T-helper 2 cell treated with Interferon-gamma antibody and Interleukin-4, amounts not matched to agents 100 ng/mL and 5 ng/mL, for 36 hours (primary cell): ENCODE results near the gene ANKZF1. TPM values are rescaled to one million over a fixed set of nuclear protein-coding genes. Genes with fewer than 3 reads are reported as not detected.

Experiments
- intact Hi-C: fragments of 100-400 bp; cut with micrococcal nuclease; formaldehyde crosslinking; loops from one replicate; pipeline ENCODE4 v1.15.1; 2023
- total RNA-seq: library from RNA; stranded (reverse); gene quantifications from 2 replicates; pipeline ENCODE4 v1.2.3, GENCODE V29; 2022

The ANKZF1 gene
- total RNA-seq, 1 donor from 2014 or later: 80.1 TPM

DNA sequence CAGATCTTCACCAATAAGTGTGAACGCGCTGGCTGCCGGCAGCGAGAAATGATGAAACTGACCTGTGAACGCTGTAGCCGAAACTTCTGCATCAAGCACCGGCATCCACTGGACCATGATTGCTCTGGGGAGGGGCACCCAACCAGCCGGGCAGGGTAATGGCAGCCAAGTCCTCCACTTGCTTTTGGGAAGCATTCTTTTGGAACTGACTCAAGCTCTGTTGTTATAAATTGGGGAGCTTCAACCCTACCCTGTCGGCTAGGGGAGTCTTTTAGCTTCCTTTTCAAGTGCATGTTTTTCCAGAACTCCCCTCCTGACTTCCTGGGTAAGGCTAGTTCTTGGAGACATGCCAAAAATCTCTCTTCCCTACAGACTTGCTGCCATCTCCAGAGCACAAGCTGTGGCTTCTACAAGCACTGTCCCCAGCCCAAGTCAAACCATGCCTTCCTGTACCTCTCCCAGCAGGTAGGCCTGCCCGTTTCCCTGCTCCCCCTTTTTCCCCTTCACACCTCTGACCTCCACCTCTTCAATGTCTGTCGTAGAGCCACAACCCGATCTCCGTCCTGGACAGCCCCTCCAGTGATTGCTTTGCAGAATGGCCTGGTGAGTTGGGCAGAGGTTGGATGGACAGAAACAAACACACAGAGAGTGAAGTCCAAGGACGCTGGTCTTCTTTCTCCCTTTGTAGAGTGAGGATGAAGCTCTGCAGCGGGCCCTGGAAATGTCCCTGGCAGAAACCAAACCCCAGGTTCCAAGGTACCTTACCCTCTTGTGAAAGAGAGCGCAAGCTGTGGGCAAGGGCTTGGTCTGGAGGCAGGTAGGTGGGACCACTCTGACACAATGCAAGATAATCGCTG lies 21.5 kb upstream of the ANKZF1 start:
- intact Hi-C loops: loop anchor here (5.0 kb wide), 2 partner anchors 151 to 536 kb away; partner anchors contain the start of genes RNF25 and STK36

DNA sequence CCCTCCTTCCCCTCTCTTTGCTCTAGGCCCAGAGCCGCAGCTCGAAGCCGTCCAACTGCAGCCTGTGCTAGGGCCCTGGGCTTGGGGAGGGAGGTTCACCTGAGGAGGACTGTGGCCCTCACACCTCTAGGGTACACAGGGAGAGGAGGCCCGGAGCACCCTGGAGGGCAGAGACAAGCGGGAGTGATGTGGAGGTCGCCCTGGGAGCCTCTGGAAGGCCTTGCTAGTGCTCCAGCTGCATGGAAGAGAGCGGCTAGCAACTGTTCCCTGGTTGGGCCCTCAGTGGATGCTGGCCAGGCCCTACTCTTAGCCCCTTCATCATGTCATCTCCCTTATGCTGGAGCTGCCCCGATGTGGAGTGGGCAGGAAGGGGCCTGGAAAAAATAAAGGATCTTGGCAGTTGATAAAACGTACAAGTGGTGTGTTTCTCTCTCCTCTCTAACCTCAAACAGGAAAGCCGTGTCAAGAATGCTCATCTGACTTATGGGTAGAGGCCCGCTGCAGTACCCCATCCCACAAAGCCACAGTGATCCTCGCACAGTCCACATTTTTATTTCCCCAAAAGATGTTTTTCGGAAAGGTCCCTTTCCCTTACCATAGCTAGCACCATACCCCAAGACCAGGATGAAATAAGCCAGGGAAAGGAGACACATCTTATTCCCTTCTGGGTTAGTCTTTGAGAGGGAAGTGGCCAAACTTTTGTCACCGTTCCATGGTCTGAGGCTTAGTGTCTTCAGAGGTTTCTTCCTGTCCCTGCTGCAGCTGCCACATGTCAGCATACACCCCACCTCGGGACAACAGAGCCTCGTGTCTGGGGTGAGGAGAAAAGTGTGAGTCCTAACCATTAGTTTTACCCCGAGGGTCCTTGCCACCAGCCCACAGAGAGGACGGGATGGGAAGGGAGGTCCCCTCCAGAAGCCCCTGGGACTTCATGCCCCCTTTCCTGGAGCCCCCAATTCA lies 20.1 kb upstream of the ANKZF1 start:
- intact Hi-C loops: loop anchor here (5.0 kb wide), 2 partner anchors 152 to 537 kb away; partner anchors contain the start of genes RNF25 and STK36

DNA sequence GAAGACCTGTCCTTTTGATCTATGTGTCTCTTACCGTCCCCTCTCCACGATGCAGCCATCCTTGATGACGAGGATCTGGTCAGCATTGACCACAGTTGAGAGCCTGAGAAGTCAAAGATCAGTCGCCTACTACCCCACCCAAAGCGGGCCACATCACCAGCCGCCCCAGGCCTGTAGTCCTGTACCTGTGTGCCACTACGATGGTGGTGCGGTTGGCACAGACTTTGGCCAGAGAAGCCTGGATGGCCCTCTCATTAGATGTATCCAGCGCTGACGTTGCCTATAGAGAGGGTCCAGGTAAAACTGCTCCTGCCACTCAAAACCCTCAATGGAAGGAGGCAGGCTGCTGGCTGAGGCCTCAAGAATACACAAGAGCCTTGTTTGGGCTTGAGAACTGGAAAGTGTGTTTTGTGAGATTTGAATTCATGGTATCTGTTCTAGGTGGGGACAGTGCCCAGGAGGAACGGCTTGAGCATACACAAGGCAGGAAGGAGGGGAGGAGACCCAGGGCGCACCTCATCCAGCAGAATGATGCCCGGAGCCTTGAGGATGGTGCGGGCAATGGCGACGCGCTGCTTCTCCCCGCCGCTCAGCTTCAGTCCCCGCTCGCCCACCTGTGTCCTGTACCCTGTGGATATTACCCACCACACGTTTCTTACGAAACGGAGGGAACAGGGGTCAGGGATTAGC lies 19.3 kb upstream of the ANKZF1 start:
- intact Hi-C loops: no loop called here

GRCh38 chr2:219210886-219211362 lies 18.7 kb upstream of the ANKZF1 start:
- intact Hi-C loops: loop anchor here (1.0 kb wide), 2 partner anchors 34 to 51 kb away; partner anchors contain the start of gene NHEJ1

GRCh38 chr2:219213026-219213415 lies 16.6 kb upstream of the ANKZF1 start:
- intact Hi-C loops: no loop called here

- intact Hi-C loops: no loop called here
Observed at GRCh38 chr2:219213486-219214071, 16.0 kb upstream of the ANKZF1 start.

- intact Hi-C loops: no loop called here
Observed at GRCh38 chr2:219214141-219214540, 15.5 kb upstream of the ANKZF1 start.

DNA sequence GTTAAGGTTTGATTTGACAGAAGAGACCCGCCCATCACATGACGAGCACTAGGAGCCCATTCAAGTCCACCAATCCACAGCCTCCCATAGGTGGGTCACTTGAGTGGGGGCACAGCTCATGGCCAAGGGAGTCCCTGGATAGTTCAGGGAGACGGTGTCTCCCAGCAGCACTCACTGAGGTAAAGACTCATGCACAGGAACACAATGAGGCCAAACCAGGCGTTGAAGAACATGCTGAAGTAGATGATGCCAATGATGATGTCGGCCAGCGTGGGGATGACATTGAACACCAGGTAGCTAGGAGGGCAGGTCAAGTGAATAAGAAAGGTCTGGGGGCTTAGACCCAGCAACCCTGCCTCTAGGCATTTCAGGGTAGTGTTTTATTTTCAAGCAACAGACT lies 14.8 kb upstream of the ANKZF1 start:
- intact Hi-C loops: no loop called here

- intact Hi-C loops: no loop called here
Observed at GRCh38 chr2:219215871-219216534, 13.6 kb upstream of the ANKZF1 start.

DNA sequence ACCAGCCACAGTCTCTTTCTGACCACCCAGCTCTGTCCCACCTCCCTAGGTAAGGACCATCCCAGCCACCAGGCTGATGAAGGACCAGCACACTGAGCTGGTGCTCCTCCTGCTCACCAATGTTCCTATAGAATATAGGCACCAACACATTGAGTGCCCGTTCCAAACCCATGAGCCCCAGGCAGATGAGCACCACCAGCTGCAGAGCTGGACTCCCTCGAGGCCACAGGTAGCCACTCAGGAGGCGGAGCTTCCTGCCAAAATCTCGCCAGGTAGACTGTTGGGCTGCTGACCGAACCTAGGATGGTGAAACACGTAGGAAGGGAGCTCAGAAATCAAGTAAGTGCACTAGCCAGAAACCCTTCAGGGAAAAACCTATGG lies 13.1 kb upstream of the ANKZF1 start:
- intact Hi-C loops: no loop called here

- intact Hi-C loops: loop anchor here (1.0 to 2.0 kb wide), 4 partner anchors 27 to 61 kb away; partner anchors contain the start of genes CNPPD1, DNAJB2, GLB1L and NHEJ1
Observed at GRCh38 chr2:219218217-219218731, 11.3 kb upstream of the ANKZF1 start.

DNA sequence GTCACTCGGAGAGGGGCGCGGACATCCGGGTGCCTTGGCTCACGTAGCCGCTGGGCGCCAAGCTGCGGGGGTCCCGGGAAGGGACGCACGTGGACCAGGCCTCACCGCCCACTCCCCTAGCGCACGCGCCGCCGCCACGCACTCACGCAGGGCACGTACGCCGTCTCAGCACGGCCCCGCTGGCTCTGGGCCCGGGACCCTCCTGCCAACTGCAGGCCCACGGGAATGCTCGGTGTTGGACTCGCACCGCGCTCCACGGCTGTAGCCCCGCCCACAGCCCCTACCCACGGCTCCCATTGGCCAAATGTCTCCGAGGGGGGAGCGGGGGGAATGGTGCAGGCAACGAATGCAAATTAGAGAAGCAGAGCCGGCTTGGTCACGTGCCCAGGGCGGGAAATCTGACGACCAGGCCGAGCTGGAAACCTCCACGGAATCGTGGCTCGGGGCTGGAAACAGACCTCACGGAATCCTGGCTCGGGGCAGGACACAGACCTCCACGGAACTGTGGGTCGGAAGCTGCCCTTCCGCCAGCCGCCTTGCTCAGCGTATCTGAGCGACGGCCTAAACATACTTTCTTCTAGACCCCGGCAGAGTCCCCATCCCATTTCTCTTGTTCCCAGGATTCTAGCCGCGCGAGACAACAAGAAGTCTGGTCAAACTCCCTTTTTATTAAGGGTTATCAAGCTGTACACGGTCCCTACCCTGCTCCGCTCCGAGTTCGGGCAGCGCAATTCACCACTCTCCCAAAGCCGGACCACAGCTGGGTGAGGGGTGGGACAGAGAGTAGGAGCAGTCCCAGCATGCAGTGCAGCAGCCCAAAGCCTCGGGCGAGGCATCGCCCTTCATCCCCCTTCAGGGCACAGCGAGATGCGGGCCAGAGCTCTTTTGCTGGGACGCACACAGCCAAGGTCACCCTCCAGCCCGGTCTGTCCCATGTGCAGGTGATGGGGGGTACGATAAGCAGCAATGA lies 10.6 kb upstream of the ANKZF1 start, which contains the start of gene ABCB6:
ABCB6 (minus strand) TSS at position 227 of the 970 bp plus-strand sequence. CDS start 285 bp downstream, outside the sequence.
- intact Hi-C loops: loop anchor here (1.0 to 2.0 kb wide), 6 partner anchors 10 to 60 kb away; partner anchors contain the start of genes ANKZF1, ATG9A, CNPPD1 and DNAJB2

DNA sequence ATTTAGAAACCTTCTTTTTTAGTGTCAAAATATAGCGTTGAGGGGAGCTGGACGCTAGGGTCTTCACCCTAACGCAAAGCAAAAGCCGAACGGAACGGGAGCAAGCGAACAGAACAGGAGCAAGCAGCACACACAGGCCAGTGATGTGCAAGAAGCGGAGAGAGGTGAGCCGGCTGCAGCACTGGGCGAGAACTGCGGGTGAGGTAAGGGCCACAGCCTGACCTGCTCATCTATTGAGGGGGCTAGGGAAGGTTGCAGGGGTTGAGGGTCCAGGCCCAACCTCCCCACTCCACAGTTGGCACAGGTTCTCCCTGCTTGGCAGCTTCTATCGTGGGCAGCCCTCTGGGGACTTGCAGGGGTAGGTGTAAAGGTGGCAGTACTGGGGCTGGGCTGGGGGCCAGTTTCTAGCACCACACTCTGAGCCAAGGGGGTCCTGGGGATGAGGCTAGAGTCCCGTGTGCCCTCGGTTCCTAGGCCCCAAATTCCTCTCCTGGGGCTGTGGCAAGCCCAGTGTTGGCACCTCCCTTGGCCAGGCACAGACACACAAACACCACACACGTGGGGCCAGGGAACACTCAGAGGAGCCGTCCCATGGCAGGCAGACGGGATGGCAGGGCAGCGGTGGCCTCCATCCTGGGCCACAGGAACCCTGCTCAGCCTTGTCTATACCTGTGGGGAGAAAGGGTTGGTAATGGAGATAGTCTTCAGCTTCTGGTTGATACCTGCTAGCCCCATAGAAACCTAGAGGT lies 9.6 kb upstream of the ANKZF1 start:
- intact Hi-C loops: loop anchor here (1.0 to 2.0 kb wide), 4 partner anchors 9 to 59 kb away; partner anchors contain the start of genes ANKZF1, ATG9A, CNPPD1 and NHEJ1

GRCh38 chr2:219220652-219221402 lies 8.8 kb upstream of the ANKZF1 start:
- intact Hi-C loops: no loop called here

- intact Hi-C loops: no loop called here
Observed at GRCh38 chr2:219221957-219222518, 7.6 kb upstream of the ANKZF1 start.

DNA sequence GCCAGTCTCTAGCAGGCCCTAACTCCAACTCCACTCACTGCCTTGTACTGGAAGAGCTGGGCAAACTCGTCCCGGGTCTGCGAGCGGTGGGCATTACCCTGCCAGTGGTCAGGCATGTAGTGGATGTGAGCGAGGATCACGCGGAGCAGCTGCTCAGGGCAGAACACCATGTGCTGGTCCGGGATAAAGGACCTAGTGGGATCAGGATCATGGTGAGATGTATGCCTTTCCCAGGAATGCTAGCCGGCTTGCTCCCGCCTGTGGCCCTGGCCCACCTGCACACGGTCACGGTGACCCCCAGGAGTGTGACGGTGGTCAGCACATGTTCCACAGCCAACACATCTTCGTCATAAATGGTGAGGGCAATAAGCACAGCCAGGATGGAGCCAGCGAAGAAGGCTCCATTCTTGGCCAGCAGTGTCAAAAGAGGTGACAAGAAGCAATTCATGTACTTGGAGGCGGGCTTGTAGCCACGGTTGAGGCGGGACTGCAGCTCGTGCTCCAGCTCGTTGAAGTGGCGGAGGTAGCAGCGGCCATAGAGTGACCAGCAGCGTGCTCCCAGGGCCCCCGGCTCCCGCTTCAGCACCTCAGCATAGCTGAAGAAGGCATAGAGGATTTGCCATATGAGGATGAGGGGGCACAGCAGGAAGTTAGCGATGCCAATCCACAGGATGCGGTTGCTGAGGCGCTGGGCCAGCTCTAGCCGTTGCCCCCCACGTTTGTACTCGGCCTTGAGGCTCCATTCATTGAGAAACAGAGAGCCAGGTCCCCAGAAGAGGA lies 5.6 kb upstream of the ANKZF1 start:
- intact Hi-C loops: no loop called here
